Stimulated activated CD8-positive, alpha-beta memory T cell treated with anti-CD3 and anti-CD28 coated beads, Interleukin-15, amount 100 ng/mL, for 1 hour (primary cell): ENCODE data around the gene NAPSA.
"Not testable (repeated sequence)": the region's sequence is repeated elsewhere in the genome, so short reads cannot be mapped to it uniquely, and the experiment has no call there.

ENCODE experiments used
- DNase-seq: peaks from one replicate; pipeline ENCODE4 v3.0.0-alpha.2; 2020; ENCODE audit warnings: low read depth

Gene NAPSA

GRCh38 chr19:50365434-50366306 lies at the start of gene NAPSA:
TSS of gene NAPSA (minus strand) at chr19:50365639. CDS start at chr19:50365621, 18 bp downstream.
- DNase-seq: no peak

- DNase-seq: no peak
Measured at GRCh38 chr19:50413531-50413930, 48.1 kb upstream of the NAPSA start.

GRCh38 chr19:50413096-50413495 lies 47.7 kb upstream of the NAPSA start:
- DNase-seq: no peak

- no peak for DNase-seq
Measured at GRCh38 chr19:50412419-50412818, 47.0 kb upstream of the NAPSA start.

GRCh38 chr19:50410109-50410508 lies 44.7 kb upstream of the NAPSA start:
- DNase-seq: no peak

GRCh38 chr19:50409347-50409746 lies 43.9 kb upstream of the NAPSA start:
- DNase-seq: no peak

- no peak for DNase-seq
Measured at GRCh38 chr19:50406829-50407228, 41.4 kb upstream of the NAPSA start.

- DNase-seq: no peak
Measured at GRCh38 chr19:50406156-50406820, 40.8 kb upstream of the NAPSA start.

- DNase-seq: no peak
Measured at GRCh38 chr19:50402544-50403301, 37.3 kb upstream of the NAPSA start.

- no peak for DNase-seq
Measured at GRCh38 chr19:50401605-50402450, 36.4 kb upstream of the NAPSA start.

GRCh38 chr19:50399368-50399745 lies 33.9 kb upstream of the NAPSA start:
- no peak for DNase-seq

- DNase-seq: no peak
Measured at GRCh38 chr19:50398675-50399367, 33.4 kb upstream of the NAPSA start.

- DNase-seq: no peak
Measured at GRCh38 chr19:50394017-50394416, 28.6 kb upstream of the NAPSA start.

- no peak for DNase-seq
Measured at GRCh38 chr19:50393589-50393988, 28.1 kb upstream of the NAPSA start.

- DNase-seq: no peak
Measured at GRCh38 chr19:50392759-50393158, 27.3 kb upstream of the NAPSA start.

GRCh38 chr19:50390952-50391351 lies 25.5 kb upstream of the NAPSA start:
- not testable (repeated sequence) for DNase-seq

- not testable (repeated sequence) for DNase-seq
Measured at GRCh38 chr19:50390295-50390694, 24.9 kb upstream of the NAPSA start.

- DNase-seq: no peak
Measured at GRCh38 chr19:50387868-50388245, 22.4 kb upstream of the NAPSA start.

- no peak for DNase-seq
Measured at GRCh38 chr19:50387176-50387867, 21.9 kb upstream of the NAPSA start.

- DNase-seq: no peak
Measured at GRCh38 chr19:50384685-50385535, 19.5 kb upstream of the NAPSA start.
